Esophagus squamous epithelium (tissue), 5 donors: ENCODE results near the gene SCN4B. TPM values are rescaled to one million over a fixed set of nuclear protein-coding genes. Genes with fewer than 3 reads are reported as not detected.
A peak's percentile ranks its signal among the peaks of the same experiment; 100 is the strongest.

ENCODE experiments used
- DNase-seq: peaks from one replicate; lab custom pipeline; 2025; lab: John Stamatoyannopoulos, UW
- H3K27ac ChIP-seq, 4 donors: fragments of 200-600 bp; sonication (generic); one replicate each; pipeline ENCODE4 v1.5.1; 2016 to 2019; ENCODE audit warnings: mild to moderate bottlenecking in 1 of 4
- H3K27me3 ChIP-seq, 4 donors: fragments of 200-600 bp; sonication (generic); 1 replicate in 3 of 4; 2 replicates in 1 of 4; pipeline versions ENCODE4 v1.5.1 to v1.6.0; 2017 to 2021; ENCODE audit warnings: antibody characterized with exemption in 1 of 4
- H3K36me3 ChIP-seq, 3 donors: fragments of 200-600 bp; sonication (generic); one replicate each; pipeline ENCODE4 v1.5.1; 2016 to 2019
- H3K4me1 ChIP-seq, 3 donors: fragments of 200-600 bp; sonication (generic); one replicate each; pipeline ENCODE4 v1.5.1; 2017 to 2019
- H3K4me3 ChIP-seq, 4 donors: fragments of 200-600 bp; sonication (generic); 1 replicate in 3 of 4; 2 replicates in 1 of 4; pipeline ENCODE4 v1.5.1; 2016 to 2019; ENCODE audit warnings: mild to moderate bottlenecking in 2 of 4, moderate library complexity in 1 of 4
- H3K9me3 ChIP-seq, 3 donors: fragments of 200-600 bp; sonication (generic); one replicate each; pipeline ENCODE4 v1.5.1; 2016 to 2019
- CTCF ChIP-seq, 6 experiments: fragments of 450-650 bp in 4 of 6; fragments of 200-600 bp in 2 of 6; sonication (generic) in 2 of 6; IDR thresholded peaks; one replicate each; pipeline ENCODE4 v1.5.1; 2016 to 2019; ENCODE audit warnings: antibody characterized with exemption in 6 of 6, mild to moderate bottlenecking in 4 of 6, moderate library complexity in 4 of 6
- POLR2A ChIP-seq, 4 donors: fragments of 450-650 bp; IDR thresholded peaks; one replicate each; pipeline ENCODE4 v1.6.1; 2017; ENCODE audit warnings: antibody characterized with exemption in 4 of 4, mild to moderate bottlenecking in 4 of 4, moderate library complexity in 3 of 4
- WGBS, 2 donors: methylation state at CpG; one replicate each; pipeline ENCODE4 v1.1.5; 2018; 5-methylcytosine and 5-hydroxymethylcytosine counted together
- intact Hi-C: fragments of 100-400 bp; cut with DNase I; formaldehyde crosslinking; loops from one replicate; pipeline ENCODE4 v1.15.0; 2022
- total RNA-seq, 4 donors: library from RNA; depleted of rRNA; stranded (reverse); fragments of >200 nt; gene quantifications; one replicate each; pipeline ENCODE4 v1.1.0, GENCODE V29; 2016
- donor health status: DM: yes; HTN: yes; CAD: no.

SCN4B gene
- total RNA-seq, 4 donors from 2014 or later = 0.87 to 4.2 (median 1.3) TPM

- intact Hi-C loops = no loop called here
These were observed 37.6 kb downstream of the SCN4B start for GRCh38 chr11:118115048-118115447.

GRCh38 chr11:118114266-118114665, 38.4 kb downstream of the SCN4B start:
- DNase-seq = no peak
- 14 to 100% methylated on average over 1 of the region's 1 CpG for WGBS, 2 donors
- H3K9me3 ChIP-seq = no peaks in the 10 kb centered on the region
- intact Hi-C loops = no loop called here
- peaks cover 0 to 17% (median 5%) of the 10 kb centered on the region in 3 donors for H3K4me1 ChIP-seq
- H3K27me3 ChIP-seq = peaks cover 0 to 3% (median 0%) of the 10 kb centered on the region in 4 donors
- no peak overlapping the region for H3K27ac ChIP-seq
- peaks cover 0 to 89% (median 0%) of the 10 kb centered on the region in 3 donors for H3K36me3 ChIP-seq
- H3K4me3 ChIP-seq = no peak overlapping the region
- no peak for TF ChIP-seq POLR2A (IDR thresholded peaks at IDR 0.05)
- no peak for TF ChIP-seq CTCF (IDR thresholded peaks at IDR 0.05)

More at GRCh38 chr11:118115048-118115447, 37.6 kb downstream of the SCN4B start:
- H3K4me1 ChIP-seq = peaks cover 0 to 17% (median 5%) of the 10 kb centered on the region in 3 donors
- no peaks in the 10 kb centered on the region for H3K9me3 ChIP-seq
- no peak for DNase-seq
- peaks cover 0 to 3% (median 0%) of the 10 kb centered on the region in 4 donors for H3K27me3 ChIP-seq
- 88 to 94% methylated on average over 6 to 7 of the region's 7 CpGs for WGBS, 2 donors
- TF ChIP-seq POLR2A (IDR thresholded peaks at IDR 0.05) (no peak), CTCF (IDR thresholded peaks at IDR 0.05) (no peak)
- peaks cover 0 to 89% (median 0%) of the 10 kb centered on the region in 3 donors for H3K36me3 ChIP-seq
- H3K4me3 ChIP-seq = no peak overlapping the region
- no peak overlapping the region for H3K27ac ChIP-seq

GRCh38 chr11:118112711-118113430, 39.8 kb downstream of the SCN4B start:
- H3K36me3 ChIP-seq = peaks cover 0 to 89% (median 6%) of the 10 kb centered on the region in 3 donors
- WGBS, 2 donors = 88 to 90% methylated on average over 8 to 11 of the region's 11 CpGs
- H3K27me3 ChIP-seq = peaks cover 0 to 3% (median 0%) of the 10 kb centered on the region in 4 donors
- H3K4me1 ChIP-seq = peaks cover 0 to 17% (median 5%) of the 10 kb centered on the region in 3 donors
- H3K27ac ChIP-seq = no peak overlapping the region
- H3K9me3 ChIP-seq = no peaks in the 10 kb centered on the region
- no peak overlapping the region for H3K4me3 ChIP-seq
- intact Hi-C loops = no loop called here
- TF ChIP-seq CTCF (IDR thresholded peaks at IDR 0.05) = no peak
- TF ChIP-seq POLR2A (IDR thresholded peaks at IDR 0.05) = no peak
- no peak for DNase-seq

GRCh38 chr11:118111744-118112035, 40.9 kb downstream of the SCN4B start:
- Histone ChIP-seq H3K4me1 (peaks cover 0 to 17% (median 5%) of the 10 kb centered on the region in 3 donors), H3K4me3 (no peak overlapping the region), H3K27me3 (no peaks in the 10 kb centered on the region), H3K36me3 (peaks cover 0 to 89% (median 6%) of the 10 kb centered on the region in 3 donors), H3K9me3 (no peaks in the 10 kb centered on the region), H3K27ac (peak overlapping the region in 3 of 4 donors; percentile 51 to 71 (median 64))
- TF ChIP-seq POLR2A (IDR thresholded peaks at IDR 0.05) (no peak), CTCF (IDR thresholded peaks at IDR 0.05) (no peak)
- 81 to 91% methylated on average over 3 to 4 of the region's 6 CpGs for WGBS, 2 donors
- no peak for DNase-seq
- intact Hi-C loops = no loop called here

- H3K27me3 ChIP-seq = no peaks in the 10 kb centered on the region
- peak overlapping the region; percentile 5 to 71 (median 58) for H3K27ac ChIP-seq
- 55 to 56% methylated on average over 7 to 8 of the region's 8 CpGs for WGBS, 2 donors
- H3K4me3 ChIP-seq = no peak overlapping the region
- H3K9me3 ChIP-seq = no peaks in the 10 kb centered on the region
- peaks cover 0 to 17% (median 5%) of the 10 kb centered on the region in 3 donors for H3K4me1 ChIP-seq
- peaks cover 0 to 89% (median 6%) of the 10 kb centered on the region in 3 donors for H3K36me3 ChIP-seq
- no peak for DNase-seq
- intact Hi-C loops = no loop called here
- TF ChIP-seq CTCF (IDR thresholded peaks at IDR 0.05) = no peak
- TF ChIP-seq POLR2A (IDR thresholded peaks at IDR 0.05) = no peak
These were observed 41.4 kb downstream of the SCN4B start for GRCh38 chr11:118111019-118111743.
